GM23248 (cell line): ENCODE results near the gene LRRC9. TPM values are rescaled to one million over a fixed set of nuclear protein-coding genes. Genes with fewer than 3 reads are reported as not detected.

Experiments used
- DNase-seq: peaks from one replicate; pipeline ENCODE4 v3.0.0-alpha.2; 2015
- H2AFZ ChIP-seq: fragments of 200-600 bp; sonication (generic); 2 replicates; pipeline ENCODE4 v1.6.1; 2016; ENCODE audit warnings: antibody characterized with exemption
- H3F3A ChIP-seq: fragments of 200-600 bp; sonication (generic); 2 replicates; pipeline ENCODE4 v1.6.1; 2016; ENCODE audit warnings: mild to moderate bottlenecking, antibody characterized with exemption, mixed run types; ENCODE audit not compliant: insufficient read depth
- H3K27ac ChIP-seq: fragments of 200-600 bp; sonication (generic); 2 replicates; pipeline ENCODE4 v1.5.1; 2016; ENCODE audit warnings: mild to moderate bottlenecking
- H3K27me3 ChIP-seq: fragments of 200-600 bp; sonication (generic); replicated peaks from 2 replicates; pipeline ENCODE4 v1.6.1; 2016; ENCODE audit warnings: mild to moderate bottlenecking; ENCODE audit not compliant: insufficient read depth
- H3K36me3 ChIP-seq: fragments of 200-600 bp; sonication (generic); 2 replicates; pipeline ENCODE4 v1.6.1; 2016; ENCODE audit warnings: low read depth, mild to moderate bottlenecking
- H3K4me1 ChIP-seq: fragments of 200-600 bp; sonication (generic); 2 replicates; pipeline ENCODE4 v1.6.1; 2016; ENCODE audit warnings: mild to moderate bottlenecking; ENCODE audit not compliant: insufficient read depth
- H3K4me2 ChIP-seq: fragments of 200-600 bp; sonication (generic); one replicate; pipeline ENCODE4 v1.6.1; 2016; ENCODE audit warnings: mild to moderate bottlenecking; ENCODE audit not compliant: unreplicated experiment
- H3K4me3 ChIP-seq: fragments of 200-600 bp; sonication (generic); 2 replicates; pipeline ENCODE4 v1.5.1; 2016; ENCODE audit warnings: mild to moderate bottlenecking
- H3K79me2 ChIP-seq: fragments of 200-600 bp; sonication (generic); 2 replicates; pipeline ENCODE4 v1.6.1; 2016; ENCODE audit warnings: mild to moderate bottlenecking; ENCODE audit not compliant: insufficient read depth
- H3K9ac ChIP-seq: fragments of 200-600 bp; sonication (generic); 2 replicates; pipeline ENCODE4 v1.6.1; 2016; ENCODE audit warnings: mild to moderate bottlenecking
- H3K9me2 ChIP-seq: fragments of 200-600 bp; sonication (generic); 2 replicates; pipeline ENCODE4 v1.6.1; 2016; ENCODE audit warnings: mixed run types, mild to moderate bottlenecking, moderate library complexity; ENCODE audit not compliant: insufficient read depth
- H3K9me3 ChIP-seq: fragments of 200-600 bp; sonication (generic); one replicate; pipeline ENCODE4 v1.6.1; 2017; ENCODE audit warnings: low read depth
- H4K20me1 ChIP-seq: fragments of 200-600 bp; sonication (generic); 2 replicates; pipeline ENCODE4 v1.6.0; 2016; ENCODE audit not compliant: insufficient read depth
- EZH2 ChIP-seq: fragments of 200-600 bp; sonication (generic); IDR thresholded peaks from 2 replicates; pipeline ENCODE4 v1.6.1; 2018; ENCODE audit warnings: antibody characterized with exemption, mild to moderate bottlenecking; ENCODE audit not compliant: insufficient read depth, poor library complexity, severe bottlenecking
- EZH2phosphoT487 ChIP-seq: fragments of 200-600 bp; sonication (generic); IDR thresholded peaks from 2 replicates; pipeline ENCODE4 v1.6.1; 2018; ENCODE audit warnings: antibody characterized with exemption, moderate library complexity, mild to moderate bottlenecking, low read depth; ENCODE audit not compliant: insufficient read depth
- WGBS, 2 experiments: methylation state at CpG; one replicate each; pipeline ENCODE4 v1.1.6; 2015 to 2017; ENCODE audit warnings: low lambda C conversion rate in 2 of 2, low coverage in 1 of 2; ENCODE audit errors: missing lambda C conversion rate in 2 of 2; 5-methylcytosine and 5-hydroxymethylcytosine counted together
- in situ Hi-C: fragments of 300-500 bp; cut with MboI; formaldehyde crosslinking; loops from 2 replicates; pipeline ENCODE4 v1.15.0; 2020
- polyA plus RNA-seq: library from polyadenylated mRNA; unstranded; fragments of >200 nt; fragmentation: Nextera tagmentation; extraction: Ambion mirVana; gene quantifications from 2 replicates; pipeline ENCODE4 v1.2.1, GENCODE V29; 2016
- total RNA-seq: library from RNA; depleted of rRNA; stranded (reverse); fragments of >200 nt; shearing (Covaris generic); gene quantifications from 2 replicates; pipeline ENCODE4 v1.2.3, GENCODE V29; 2014; rRNA removed

LRRC9 gene
- total RNA-seq (not detected in 2 replicates), polyA plus RNA-seq (not detected in 2 replicates)

DNA sequence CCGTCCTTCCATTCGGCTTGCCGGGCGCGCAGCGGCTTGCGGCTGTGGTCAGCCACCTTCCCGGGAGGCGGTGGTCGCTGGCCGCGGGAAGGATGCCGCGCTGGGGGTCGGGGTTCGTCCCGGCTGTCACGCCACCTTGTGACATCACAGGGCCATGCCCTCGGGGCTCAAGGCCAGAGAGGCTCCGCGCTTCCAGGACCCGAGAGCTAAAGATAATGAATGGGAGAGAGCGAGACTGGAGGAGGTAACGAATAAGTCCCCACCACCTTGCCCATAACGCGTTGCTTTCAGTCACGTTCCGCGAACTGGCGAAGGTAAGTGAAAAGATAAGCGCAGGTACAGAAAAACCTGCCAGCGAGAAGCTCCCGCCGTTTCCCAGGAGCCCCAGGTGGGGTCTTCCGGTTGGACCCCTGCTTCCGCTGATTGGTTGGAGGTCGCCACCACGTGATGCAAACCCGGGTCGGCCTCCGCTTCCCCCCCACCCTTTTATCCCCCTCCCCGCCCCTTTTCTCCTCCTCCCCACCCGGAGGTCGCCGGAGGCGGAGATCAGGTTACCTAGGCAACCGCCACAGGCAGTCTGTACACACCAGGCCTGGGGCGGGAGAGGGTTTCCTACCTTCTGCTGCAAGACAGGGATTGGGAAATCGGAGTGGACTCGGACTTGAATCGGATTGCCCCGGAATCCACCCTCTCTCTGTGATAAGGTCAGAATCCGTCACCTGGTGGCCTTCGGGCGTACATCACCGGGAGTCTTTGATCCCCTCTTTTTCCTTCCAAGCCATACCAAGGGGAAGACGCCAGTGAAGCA, at the start of gene LRRC9:
Gene LRRC9, plus strand, starts transcription at position 575 of the 808 bp plus-strand sequence.
- H3K9me3 ChIP-seq: no peaks in the 10 kb centered on the region
- 11 to 14% methylated on average over 49 to 57 of the region's 57 CpGs for WGBS, 2 experiments
- H3K4me3 ChIP-seq: peak within 1 kb of the TSS; percentile 51
- in situ Hi-C loops: no loop called here
- H3F3A ChIP-seq: no peaks in the 10 kb centered on the region
- peak; percentile 9 for DNase-seq
- H3K9ac ChIP-seq: no peak within 1 kb of the TSS
- H3K79me2 ChIP-seq: no peaks in the 10 kb centered on the region
- H3K27ac ChIP-seq: no peak within 1 kb of the TSS
- peak within 1 kb of the TSS; percentile 28 for H2AFZ ChIP-seq
- H3K9me2 ChIP-seq: no peaks in the 10 kb centered on the region
- H3K36me3 ChIP-seq: no peaks in the 10 kb centered on the region
- H3K4me2 ChIP-seq: peak within 1 kb of the TSS; percentile 59
- H3K4me1 ChIP-seq: peaks cover 4% of the 10 kb centered on the region; the same call in 1 of the 2 replicates
- H3K27me3 ChIP-seq: peaks cover 36% of the 10 kb centered on the region
- no peaks in the 10 kb centered on the region for H4K20me1 ChIP-seq
- TF ChIP-seq EZH2phosphoT487: no peak

DNA sequence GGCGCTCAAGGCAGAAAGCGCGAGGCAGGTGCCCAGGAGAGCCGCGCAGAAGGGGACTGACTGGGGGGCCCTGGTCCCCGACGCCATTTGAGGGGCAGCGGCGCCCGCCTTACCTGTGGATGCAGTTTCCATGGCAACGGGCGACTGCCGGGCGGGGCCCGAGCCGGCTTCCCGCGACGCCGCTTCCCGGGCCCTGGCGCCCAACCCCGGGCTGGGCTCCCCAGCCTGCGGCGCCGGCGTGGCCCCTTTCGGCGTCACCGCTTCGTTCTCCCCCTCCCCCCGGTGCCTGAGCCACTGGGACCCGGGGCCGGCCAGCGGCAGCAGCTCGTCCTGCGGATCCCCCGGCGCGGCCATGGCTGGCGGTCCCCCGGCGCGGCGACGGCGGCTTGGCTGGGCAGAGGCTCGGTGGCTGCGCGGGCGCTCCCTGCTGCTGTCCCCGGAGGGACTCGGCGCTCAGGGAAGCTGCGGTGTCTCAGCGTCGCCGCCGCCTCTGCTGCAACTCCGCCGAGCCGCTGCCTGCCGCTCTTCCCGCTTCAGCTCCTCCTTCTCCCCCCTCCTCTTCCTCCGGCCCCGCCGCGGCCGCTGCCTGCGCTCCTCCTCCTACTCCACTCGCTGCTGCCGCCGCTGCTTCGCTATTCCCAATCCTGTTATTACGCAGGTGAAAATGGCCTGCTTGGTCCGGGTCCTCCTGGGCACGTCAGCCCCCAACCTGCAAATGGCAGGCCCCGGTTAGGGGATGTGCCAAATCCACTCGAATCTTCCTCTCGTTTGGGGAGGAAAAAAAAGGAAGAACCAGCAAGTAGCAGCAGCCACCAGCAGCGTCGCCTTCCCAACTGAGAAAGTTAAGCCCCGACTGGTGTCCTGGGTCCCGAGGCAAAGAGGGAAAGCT, 49.4 kb upstream of the LRRC9 start, which contains the start of gene RTN1:
Gene RTN1, minus strand, starts transcription at position 500 of the 889 bp plus-strand sequence. Its CDS starts 146 bp downstream, at position 354.
- in situ Hi-C loops: no loop called here
- peaks cover 54% of the 10 kb centered on the region for H3K27me3 ChIP-seq
- TF ChIP-seq EZH2phosphoT487 (no peak), EZH2 (no peak)
- WGBS, 2 experiments: 1 to 2% methylated on average over 44 to 60 of the region's 84 CpGs
- H3K4me1 ChIP-seq: no peaks in the 10 kb centered on the region
- no peaks in the 10 kb centered on the region for H4K20me1 ChIP-seq
- H3K9ac ChIP-seq: no peak within 1 kb of the TSS
- peak within 1 kb of the TSS; percentile 99 for H3K4me2 ChIP-seq
- no peaks in the 10 kb centered on the region for H3K79me2 ChIP-seq
- H3K36me3 ChIP-seq: no peaks in the 10 kb centered on the region
- H3K9me3 ChIP-seq: no peaks in the 10 kb centered on the region
- H3K27ac ChIP-seq: no peak within 1 kb of the TSS
- H3K9me2 ChIP-seq: no peaks in the 10 kb centered on the region
- H3K4me3 ChIP-seq: peak within 1 kb of the TSS; percentile 74
- DNase-seq: peak; percentile 53
- peak within 1 kb of the TSS; percentile 90 for H2AFZ ChIP-seq
- H3F3A ChIP-seq: no peaks in the 10 kb centered on the region

DNA sequence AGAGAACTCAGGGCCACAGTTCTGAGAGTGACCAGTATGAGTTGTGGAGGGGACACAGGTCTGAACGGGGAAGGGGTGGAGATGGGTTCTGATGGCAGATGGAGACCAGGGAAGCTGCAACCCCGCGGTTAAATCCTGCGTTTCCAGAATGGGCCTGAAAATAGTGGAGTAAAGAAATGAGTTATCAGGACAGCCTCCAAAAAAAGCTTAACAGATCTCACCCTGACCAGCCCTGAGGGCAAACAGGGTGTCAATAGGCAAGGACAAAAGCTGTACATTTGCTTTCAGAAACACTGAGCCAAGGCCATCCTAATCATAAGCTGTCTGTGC, 48.8 kb upstream of the LRRC9 start:
- no peaks in the 10 kb centered on the region for H4K20me1 ChIP-seq
- 24 to 38% methylated on average over 4 of the region's 4 CpGs for WGBS, 2 experiments
- H3K9me3 ChIP-seq: no peaks in the 10 kb centered on the region
- in situ Hi-C loops: no loop called here
- no peaks in the 10 kb centered on the region for H3K4me1 ChIP-seq
- TF ChIP-seq EZH2: no peak
- no peak for TF ChIP-seq EZH2phosphoT487
- DNase-seq: no peak
- H3K27me3 ChIP-seq: peaks cover 52% of the 10 kb centered on the region
- no peaks in the 10 kb centered on the region for H3K79me2 ChIP-seq
- H3K4me3 ChIP-seq: peak overlapping the region; percentile 74
- peak overlapping the region; percentile 90 for H2AFZ ChIP-seq
- no peak overlapping the region for H3K9ac ChIP-seq
- no peaks in the 10 kb centered on the region for H3F3A ChIP-seq
- H3K36me3 ChIP-seq: no peaks in the 10 kb centered on the region
- no peak overlapping the region for H3K27ac ChIP-seq
- no peaks in the 10 kb centered on the region for H3K9me2 ChIP-seq
- H3K4me2 ChIP-seq: peak overlapping the region; percentile 99

DNA sequence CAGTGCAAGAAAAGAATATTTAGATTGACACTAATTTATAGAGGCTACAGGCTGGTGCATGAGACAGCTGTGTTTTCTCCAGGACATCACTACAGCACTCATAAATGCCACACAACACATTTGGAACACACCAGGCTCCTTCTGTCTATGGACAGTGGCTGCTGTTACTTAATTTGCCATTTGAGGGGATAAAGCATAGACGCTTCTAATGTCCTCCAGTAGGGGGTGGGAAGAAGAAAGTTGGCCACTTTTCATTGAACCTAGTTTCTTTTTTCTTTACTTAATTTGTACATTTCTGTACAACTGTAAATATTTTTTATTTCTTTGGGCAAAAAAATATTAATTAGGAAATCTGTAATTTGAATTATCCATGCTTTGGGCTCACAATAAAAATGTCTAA, 37.0 kb upstream of the LRRC9 start:
- H2AFZ ChIP-seq: no peak overlapping the region
- TF ChIP-seq EZH2phosphoT487 (no peak), EZH2 (no peak)
- peak; percentile 3 for DNase-seq
- no peaks in the 10 kb centered on the region for H4K20me1 ChIP-seq
- H3K79me2 ChIP-seq: no peaks in the 10 kb centered on the region
- no peak overlapping the region for H3K4me3 ChIP-seq
- no peaks in the 10 kb centered on the region for H3F3A ChIP-seq
- no peaks in the 10 kb centered on the region for H3K9me3 ChIP-seq
- H3K27ac ChIP-seq: no peak overlapping the region
- in situ Hi-C loops: no loop called here
- no peak overlapping the region for H3K4me2 ChIP-seq
- no peaks in the 10 kb centered on the region; the same call in 1 of the 2 replicates for H3K9me2 ChIP-seq
- no peaks in the 10 kb centered on the region for H3K36me3 ChIP-seq
- H3K4me1 ChIP-seq: no peaks in the 10 kb centered on the region
- H3K27me3 ChIP-seq: no peaks in the 10 kb centered on the region
- no peak overlapping the region for H3K9ac ChIP-seq
- 24 to 46% methylated on average over 1 of the region's 1 CpG for WGBS, 2 experiments
